Endodermal cell (in vitro differentiated cells): ENCODE results near the gene FSHR. TPM values are rescaled to one million over a fixed set of nuclear protein-coding genes. Genes with fewer than 3 reads are reported as not detected.

ENCODE experiments used
- DNase-seq: peaks from one replicate; pipeline ENCODE4 v3.0.0-alpha.2; 2017
- H3K27ac ChIP-seq: 2 replicates; pipeline ENCODE4 v1.5.1; 2013; ENCODE audit warnings: mild to moderate bottlenecking, low read depth, low read length, moderate library complexity
- H3K27me3 ChIP-seq: 2 replicates; pipeline ENCODE4 v1.6.1; 2013; ENCODE audit warnings: mild to moderate bottlenecking, low read length, moderate library complexity; ENCODE audit not compliant: insufficient read depth, control insufficient read depth, poor library complexity, severe bottlenecking
- H3K36me3 ChIP-seq: 2 replicates; pipeline ENCODE4 v1.7.0; 2013; ENCODE audit warnings: mild to moderate bottlenecking, low read length, moderate library complexity; ENCODE audit not compliant: control insufficient read depth, insufficient read depth
- H3K4me1 ChIP-seq: one replicate; pipeline ENCODE4 v1.7.0; 2013; ENCODE audit warnings: low read length; ENCODE audit not compliant: control insufficient read depth, insufficient read depth
- H3K4me3 ChIP-seq: 2 replicates; pipeline ENCODE4 v1.5.1; 2013; ENCODE audit warnings: mild to moderate bottlenecking, low read length, moderate library complexity
- H3K9ac ChIP-seq: 2 replicates; pipeline ENCODE4 v1.6.1; 2013; ENCODE audit warnings: mild to moderate bottlenecking, low read length, moderate library complexity; ENCODE audit not compliant: poor library complexity, severe bottlenecking; ENCODE audit errors: extremely low read depth
- H3K9me3 ChIP-seq: 2 replicates; pipeline ENCODE4 v1.6.1; 2013; ENCODE audit warnings: mild to moderate bottlenecking, low read length, moderate library complexity; ENCODE audit not compliant: control insufficient read depth
- H3K27ac Mint-ChIP-seq: 2 replicates; pipeline ENCODE4 v1.8.0; 2020; ENCODE audit warnings: mixed read lengths
- H3K27me3 Mint-ChIP-seq: 2 replicates; pipeline ENCODE4 v1.8.0; 2021; ENCODE audit warnings: mild to moderate bottlenecking, mixed read lengths; ENCODE audit not compliant: insufficient read depth
- H3K36me3 Mint-ChIP-seq: 2 replicates; pipeline ENCODE4 v1.8.0; 2020; ENCODE audit warnings: low read depth, mixed read lengths
- H3K4me1 Mint-ChIP-seq: 2 replicates; pipeline ENCODE4 v1.8.0; 2020; ENCODE audit warnings: mixed read lengths
- H3K4me3 Mint-ChIP-seq: 2 replicates; pipeline ENCODE4 v1.8.0; 2020; ENCODE audit warnings: mild to moderate bottlenecking, moderate library complexity, mixed read lengths
- H3K9me3 Mint-ChIP-seq: 2 replicates; pipeline ENCODE4 v1.8.0; 2020; ENCODE audit warnings: mild to moderate bottlenecking, mixed read lengths
- WGBS, 2 experiments: methylation state at CpG; one replicate each; pipeline versions ENCODE4 v1.1.5 to v1.1.7; 2013; ENCODE audit warnings: missing lambda C conversion rate in 2 of 2, mixed read lengths in 1 of 2; ENCODE audit not compliant: insufficient coverage in 1 of 2, insufficient read length in 1 of 2; 5-methylcytosine and 5-hydroxymethylcytosine counted together
- microRNA-seq: library from miRNA; unstranded; fragments of <30 nt; microRNA quantifications from one replicate; pipeline ENCODE4 v1.2.0, GENCODE V29; 2020; ENCODE audit warnings: borderline microRNAs expressed
- total RNA-seq, 2 donors: library from RNA; stranded (reverse); fragmentation: NEBNext Ultra II Directional in 1 of 2; extraction: Animal tissue kit (Norgen Biotek cat#: 25700) in 1 of 2; gene quantifications; 2 replicates in 1 of 2; 3 replicates in 1 of 2; pipeline ENCODE4 v1.2.1, GENCODE V29; 2021
- TF ChIP-seq, protein P1 (sequence below): fragments of 200-600 bp; sonication (generic); conservative IDR thresholded peaks from 2 replicates; pipeline ENCODE4 v1.5.0; 2021; ENCODE audit warnings: antibody characterized with exemption, mild to moderate bottlenecking

The FSHR gene
- total RNA-seq, 2 donors from 2014 or later: 4.7 to 6.5 TPM

DNA sequence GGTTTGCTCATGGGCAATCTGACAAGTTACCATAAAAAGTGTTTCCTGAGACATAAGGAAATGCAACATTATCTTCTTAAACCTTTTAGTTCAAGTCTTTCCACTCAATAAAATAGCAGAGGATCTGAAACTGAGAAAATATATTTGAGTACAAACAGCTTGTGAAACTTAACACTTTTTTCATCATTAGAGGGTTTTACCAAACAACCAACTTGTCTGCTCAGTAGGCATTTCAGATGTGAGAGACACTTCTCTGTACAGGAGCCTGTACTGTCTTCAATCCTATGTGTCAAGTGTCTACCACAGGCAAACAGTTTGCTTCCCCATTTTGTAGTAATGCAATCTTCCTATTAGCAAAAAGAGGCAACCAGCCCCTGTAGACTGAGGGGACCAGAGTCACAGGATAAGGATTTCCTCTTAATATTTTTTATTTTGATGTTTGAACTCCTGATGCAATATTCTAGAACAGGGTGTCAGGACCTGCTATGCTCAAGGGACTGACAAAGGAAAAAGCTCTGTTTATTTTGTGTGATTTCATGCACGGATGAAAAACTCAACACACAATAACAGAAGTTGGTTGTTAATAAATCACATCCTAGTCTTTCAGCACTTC is 239.7 kb downstream of the FSHR start:
- no peak for DNase-seq
- no peak overlapping the region for H3K4me3 Mint-ChIP-seq
- Histone ChIP-seq H3K36me3 (no peaks in the 10 kb centered on the region), H3K27me3 (no peaks in the 10 kb centered on the region), H3K9ac (no peak overlapping the region), H3K4me1 (no peaks in the 10 kb centered on the region), H3K27ac (no peak overlapping the region), H3K4me3 (no peak overlapping the region), H3K9me3 (no peaks in the 10 kb centered on the region)
- WGBS, 2 experiments: 92 to 100% methylated on average over 1 of the region's 1 CpG
- peaks cover 2% of the 10 kb centered on the region for H3K27me3 Mint-ChIP-seq
- H3K27ac Mint-ChIP-seq: no peak overlapping the region
- no peaks in the 10 kb centered on the region for H3K4me1 Mint-ChIP-seq
- TF ChIP-seq, protein P1, sequence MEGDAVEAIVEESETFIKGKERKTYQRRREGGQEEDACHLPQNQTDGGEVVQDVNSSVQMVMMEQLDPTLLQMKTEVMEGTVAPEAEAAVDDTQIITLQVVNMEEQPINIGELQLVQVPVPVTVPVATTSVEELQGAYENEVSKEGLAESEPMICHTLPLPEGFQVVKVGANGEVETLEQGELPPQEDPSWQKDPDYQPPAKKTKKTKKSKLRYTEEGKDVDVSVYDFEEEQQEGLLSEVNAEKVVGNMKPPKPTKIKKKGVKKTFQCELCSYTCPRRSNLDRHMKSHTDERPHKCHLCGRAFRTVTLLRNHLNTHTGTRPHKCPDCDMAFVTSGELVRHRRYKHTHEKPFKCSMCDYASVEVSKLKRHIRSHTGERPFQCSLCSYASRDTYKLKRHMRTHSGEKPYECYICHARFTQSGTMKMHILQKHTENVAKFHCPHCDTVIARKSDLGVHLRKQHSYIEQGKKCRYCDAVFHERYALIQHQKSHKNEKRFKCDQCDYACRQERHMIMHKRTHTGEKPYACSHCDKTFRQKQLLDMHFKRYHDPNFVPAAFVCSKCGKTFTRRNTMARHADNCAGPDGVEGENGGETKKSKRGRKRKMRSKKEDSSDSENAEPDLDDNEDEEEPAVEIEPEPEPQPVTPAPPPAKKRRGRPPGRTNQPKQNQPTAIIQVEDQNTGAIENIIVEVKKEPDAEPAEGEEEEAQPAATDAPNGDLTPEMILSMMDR: no peak
- H3K9me3 Mint-ChIP-seq: peaks cover 2% of the 10 kb centered on the region
- no peaks in the 10 kb centered on the region for H3K36me3 Mint-ChIP-seq

Small RNAs within 50 kb of the gene (microRNA-seq; reads per million reads assigned to microRNA genes)
- gene MIR548BA: not detected
